K562 (cell line): ENCODE data around the gene ATF6B. TPM values are rescaled to one million over a fixed set of nuclear protein-coding genes. Genes with fewer than 3 reads are reported as not detected.

Source experiments
- ATAC-seq: fragments of 200-7000 bp; cut with Tn5 transposase; 3 replicates; pipeline ENCODE4 v1.9.1; 2020; ENCODE audit warnings: moderate library complexity
- BruUV-seq: library from RNA; stranded (reverse); fragments of 400-500 nt; replicated peaks from 2 replicates; lab custom pipeline; 2021; lab: Mats Ljungman, UMichigan
- CTCF ChIA-PET: fragments of 300-600 bp; formaldehyde crosslinking; extraction: SDS; loops from one replicate; lab custom pipeline; 2021; ENCODE audit warnings: low intra/inter-chr PET ratio; lab: Yijun Ruan, JAX
- POLR2A ChIA-PET: fragments of 300-600, 350-650 bp; sonication (Branson Sonifier 250); formaldehyde crosslinking; extraction: SDS; loops from one replicate; lab custom pipeline; 2021; ENCODE audit warnings: antibody characterized with exemption, inconsistent platforms; lab: Yijun Ruan, JAX
- DNase-seq, 4 experiments: peaks; one replicate each; pipeline versions ENCODE4 v3.0.0 to v3.0.0-alpha.2; 2011 to 2018; ENCODE audit warnings: low spot score in 3 of 4, mixed read lengths in 3 of 4; ENCODE audit errors: extremely low read depth in 1 of 4
- FAIRE-seq: peaks from 2 replicates; lab custom pipeline; 2011; peaks lifted over from hg19 to GRCh38; lab: Jason Lieb, UNC
- H2AFZ ChIP-seq: 2 replicates; pipeline ENCODE4 v1.6.0; 2011; ENCODE audit warnings: low read depth, low read length, control low read depth, inconsistent platforms
- H3K27ac ChIP-seq: fragments of 200-600 bp; 3 replicates; pipeline ENCODE4 v1.8.0; 2011; ENCODE audit warnings: low read depth, mild to moderate bottlenecking, control low read depth, inconsistent platforms, low read length, moderate library complexity, mixed read lengths; ENCODE audit errors: extremely low read depth
- H3K27me3 ChIP-seq, 2 experiments: fragments of 300-600 bp in 1 of 2; 2 replicates in 1 of 2; 3 replicates in 1 of 2; pipeline versions ENCODE4 v1.6.0 to v1.8.0; 2011; ENCODE audit warnings: inconsistent platforms in 2 of 2, low read length in 2 of 2, mild to moderate bottlenecking in 1 of 2, mixed read lengths in 1 of 2, moderate library complexity in 1 of 2; ENCODE audit not compliant: control insufficient read depth in 2 of 2, insufficient read depth in 2 of 2
- H3K36me3 ChIP-seq: fragments of 300-600 bp; 3 replicates; pipeline ENCODE4 v1.8.0; 2011; ENCODE audit warnings: mild to moderate bottlenecking, low read length, inconsistent platforms; ENCODE audit not compliant: control insufficient read depth, insufficient read depth
- H3K4me1 ChIP-seq, 2 experiments: fragments of 200-600 bp in 1 of 2; replicated peaks in 1 of 2; 2 replicates in 1 of 2; 3 replicates in 1 of 2; pipeline versions ENCODE4 v1.5.1 to v1.8.0; 2011; ENCODE audit warnings: inconsistent platforms in 2 of 2, low read length in 2 of 2, mild to moderate bottlenecking in 1 of 2, mixed read lengths in 1 of 2, moderate library complexity in 1 of 2; ENCODE audit not compliant: control insufficient read depth in 2 of 2, insufficient read depth in 2 of 2
- H3K4me2 ChIP-seq: 2 replicates; pipeline ENCODE4 v1.6.1; 2011; ENCODE audit warnings: low read length, control low read depth, inconsistent platforms, mixed read lengths; ENCODE audit not compliant: insufficient read depth
- H3K4me3 ChIP-seq: fragments of 200-600 bp; sonication (generic), shearing (Covaris generic); 2 replicates; pipeline ENCODE4 v1.5.1; 2016; ENCODE audit warnings: control low read depth, inconsistent platforms
- H3K79me2 ChIP-seq: fragments of 200-600 bp; 3 replicates; pipeline ENCODE4 v1.8.0; 2011; ENCODE audit warnings: low read length, inconsistent platforms; ENCODE audit not compliant: control insufficient read depth, insufficient read depth
- H3K9ac ChIP-seq, 2 experiments: 2 replicates each; pipeline versions ENCODE4 v1.6.0 to v1.6.1; 2011; ENCODE audit warnings: low read depth in 2 of 2, low read length in 2 of 2, control low read depth in 1 of 2, inconsistent platforms in 1 of 2, mild to moderate bottlenecking in 1 of 2, mixed read lengths in 1 of 2; ENCODE audit not compliant: insufficient read depth in 1 of 2
- H3K9me1 ChIP-seq: one replicate; pipeline ENCODE4 v1.6.0; 2011; ENCODE audit warnings: inconsistent platforms, mild to moderate bottlenecking, low read length, moderate library complexity; ENCODE audit not compliant: control insufficient read depth, insufficient read depth
- H3K9me3 ChIP-seq: replicated peaks from 2 replicates; pipeline ENCODE4 v1.5.1; 2011; ENCODE audit warnings: low read depth, low read length, inconsistent platforms; ENCODE audit not compliant: control insufficient read depth, insufficient read depth
- H4K20me1 ChIP-seq: replicated peaks from 2 replicates; pipeline ENCODE4 v1.6.1; 2011; ENCODE audit warnings: low read length, inconsistent platforms, mixed read lengths; ENCODE audit not compliant: control insufficient read depth, insufficient read depth
- MBD1 ChIP-seq: fragments of 250-450 bp; sonication (Bioruptor Pico); IDR thresholded peaks from 2 replicates; pipeline ENCODE4 v1.8.0; 2022; ENCODE audit warnings: inconsistent platforms
- RAD21 ChIP-seq, 2 experiments: fragments of 250-450 bp in 1 of 2; fragments of 450-650 bp in 1 of 2; sonication (Bioruptor Pico) in 1 of 2; formaldehyde crosslinking in 1 of 2; IDR thresholded peaks in 1 of 2; conservative IDR thresholded peaks in 1 of 2; 2 replicates each; pipeline versions ENCODE4 v1.4.0 to v1.8.0; 2020 to 2022; ENCODE audit warnings: mild to moderate bottlenecking in 2 of 2, moderate library complexity in 1 of 2
- RB1 ChIP-seq: fragments of 450-650 bp; IDR thresholded peaks from 2 replicates; pipeline ENCODE4 v1.6.1; 2017; ENCODE audit warnings: low read depth, mild to moderate bottlenecking
- ZNF507 ChIP-seq: conservative IDR thresholded peaks from 2 replicates; pipeline ENCODE4 v1.6.1; 2017; ENCODE audit warnings: missing genetic modification characterization, missing compliant biosample characterization
- ZNF609 ChIP-seq: sonication (generic); formaldehyde crosslinking; IDR thresholded peaks from 2 replicates; pipeline ENCODE4 v1.8.1; 2023; ENCODE audit warnings: missing genetic modification reagents, mild to moderate bottlenecking, borderline replicate concordance
- WGBS: fragments of 100-300 bp; shearing (Covaris generic); methylation state at CpG from one replicate; pipeline ENCODE4 v1.1.6; 2016; ENCODE audit warnings: low coverage, mixed read lengths; ENCODE audit not compliant: insufficient coverage; ENCODE audit errors: missing lambda C conversion rate; 5-methylcytosine and 5-hydroxymethylcytosine counted together
- in situ Hi-C: fragments of 300-500 bp; cut with MboI; formaldehyde crosslinking; loops from 4 replicates; pipeline ENCODE4 v1.15.0; 2018; ENCODE audit warnings: inconsistent platforms, mixed read lengths
- intact Hi-C: fragments of 100-400 bp; cut with micrococcal nuclease; formaldehyde crosslinking; loops from 2 replicates; pipeline ENCODE4 v1.14.2; 2022
- polyA plus RNA-seq, 8 experiments: library from polyadenylated mRNA; depleted of rRNA in 4 of 8; stranded (reverse) in 5 of 8; unstranded in 3 of 8; fragments of >200 nt; fragmentation: Nextera tagmentation in 2 of 8; fragmentation: Illumina TruSeq in 1 of 8; extraction: Ambion mirVana in 2 of 8; extraction: Trizol in 1 of 8; gene quantifications; 2 replicates each; pipeline versions ENCODE4 v1.2.1 to v1.2.3, GENCODE V29; 2011 to 2014; ENCODE audit warnings: inconsistent platforms in 1 of 8, missing spikeins in 1 of 8
- total RNA-seq, 7 experiments: library from RNA; depleted of rRNA in 6 of 7; stranded (reverse); fragments of >200 nt in 6 of 7; fragmentation: Illumina TruSeq in 2 of 7; extraction: Trizol in 2 of 7; gene quantifications; 2 replicates each; pipeline versions ENCODE4 v1.2.1 to v1.2.3, GENCODE V29; 2011 to 2021; ENCODE audit warnings: low replicate concordance in 1 of 7

Gene ATF6B
- total and polyA plus RNA-seq, 9 of the 15 experiments (the other 6 are each of a cell fraction or from before 2014, with no cell fraction given): 20.7 to 131 (median 31.7) TPM

- no peaks in the 10 kb centered on the region for H3K9me1 ChIP-seq
- in situ Hi-C loops: no loop called here
- FAIRE-seq: no peak
- H3K4me2 ChIP-seq: no peak overlapping the region
- intact Hi-C loops: no loop called here
- ATAC-seq: peak; percentile 45
- no peak overlapping the region for H3K4me3 ChIP-seq
- H3K4me1 ChIP-seq: peaks cover 7 to 38% of the 10 kb centered on the region in 2 experiments
- H3K27ac ChIP-seq: no peak overlapping the region
- no peaks in the 10 kb centered on the region for H3K9me3 ChIP-seq
- ChIA-PET POLR2A (interaction anchor here (0.6 kb wide), 1 partner anchor 25 kb away, joined by 3 read pairs; no protein-coding TSS in a partner anchor), CTCF (interaction anchor here (0.5 kb wide), 1 partner anchor 365 kb away, joined by 3 read pairs; no protein-coding TSS in a partner anchor)
- no peak overlapping the region for H3K9ac ChIP-seq
- 11% methylated on average over 17 of the region's 17 CpGs for WGBS
- no peak overlapping the region; the same call in 1 of the 2 replicates for H2AFZ ChIP-seq
- peaks cover 13 to 45% of the 10 kb centered on the region in 2 experiments for H3K27me3 ChIP-seq
- peaks cover 4% of the 10 kb centered on the region; the same call in 1 of the 2 replicates for H4K20me1 ChIP-seq
- H3K36me3 ChIP-seq: no peaks in the 10 kb centered on the region
- no peaks in the 10 kb centered on the region for H3K79me2 ChIP-seq
- DNase-seq: peak; percentile 51 to 75 (median 66)
- BruUV-seq: no TSS peak
- TF ChIP-seq RAD21 (CRISPR knock-in tag; conservative IDR thresholded peaks at IDR 0.05 in 1 of 2, IDR thresholded peaks at IDR 0.05 in 1 of 2) (peak in 1 of 2 experiments; percentile 47; a peak in 2 of 4 replicates), RB1 (0 out of 2 replicates have a peak, but pooled peaks have one; percentile 21), ZNF507 (no peak), MBD1 (no peak), ZNF609 (CRISPR knock-in tag) (no peak)
Observed at GRCh38 chr6:32085759-32086459, 42.1 kb downstream of the ATF6B start.
